GM12878 (cell line): Measurements from ENCODE around the gene CCDC34. TPM values are rescaled to one million over a fixed set of nuclear protein-coding genes. Genes with fewer than 3 reads are reported as not detected.

ENCODE experiments used
- ATAC-seq: fragments of 200-7000 bp; cut with Tn5 transposase; 3 replicates; pipeline ENCODE4 v1.9.1; 2020; ENCODE audit warnings: mild to moderate bottlenecking, moderate library complexity
- Bru-seq: library from RNA; stranded (reverse); fragments of 400-500 nt; gene quantifications from one replicate; lab custom pipeline; 2021; lab: Mats Ljungman, UMichigan
- BruChase-seq, 2 experiments: library from RNA; stranded (reverse); fragments of 400-500 nt; gene quantifications; one replicate each; lab custom pipeline; 2021; lab: Mats Ljungman, UMichigan
- BruUV-seq: library from RNA; stranded (reverse); fragments of 400-500 nt; replicated peaks from 2 replicates; lab custom pipeline; 2021; lab: Mats Ljungman, UMichigan
- CTCF ChIA-PET: fragments of 300-600 bp; sonication (Branson Sonifier 250); formaldehyde crosslinking; extraction: SDS; loops from one replicate; lab custom pipeline; 2021; ENCODE audit warnings: inconsistent platforms; lab: Yijun Ruan, JAX
- POLR2A ChIA-PET: fragments of 350-600 bp; formaldehyde crosslinking; extraction: SDS; loops from one replicate; lab custom pipeline; 2021; ENCODE audit warnings: inconsistent platforms; lab: Charles Lee
- RAD21 ChIA-PET: fragments of 300-600 bp; sonication (Branson Sonifier 250); formaldehyde crosslinking; loops from one replicate; lab custom pipeline; 2023; ENCODE audit warnings: antibody characterized with exemption; ENCODE audit not compliant: unreplicated experiment; lab: Charles Lee
- SMC1A ChIA-PET: fragments of 300-600 bp; sonication (Branson Sonifier 250); formaldehyde crosslinking; loops from one replicate; lab custom pipeline; 2023; ENCODE audit not compliant: unreplicated experiment, uncharacterized antibody; lab: Charles Lee
- DNase-seq: peaks from one replicate; pipeline ENCODE4 v3.0.0-alpha.2; 2011; ENCODE audit warnings: low read depth, low spot score
- FAIRE-seq: peaks from 3 replicates; lab custom pipeline; 2011; peaks lifted over from hg19 to GRCh38; lab: Jason Lieb, UNC
- H2AFZ ChIP-seq: 2 replicates; pipeline ENCODE4 v1.6.0; 2011; ENCODE audit warnings: low read depth, low read length, control low read depth; ENCODE audit not compliant: control insufficient read depth
- H3K27ac ChIP-seq: 2 replicates; pipeline ENCODE4 v1.5.1; 2011; ENCODE audit warnings: control low read depth; ENCODE audit not compliant: control insufficient read depth, insufficient read depth
- H3K27me3 ChIP-seq, 2 experiments: replicated peaks in 1 of 2; 2 replicates each; pipeline versions ENCODE4 v1.6.0 to v1.6.1; 2011; ENCODE audit warnings: low read length in 1 of 2; ENCODE audit not compliant: control insufficient read depth in 2 of 2, insufficient read depth in 2 of 2
- H3K36me3 ChIP-seq, 2 experiments: 2 replicates each; pipeline ENCODE4 v1.5.1; 2011; ENCODE audit warnings: low read length in 1 of 2; ENCODE audit not compliant: control insufficient read depth in 2 of 2, insufficient read depth in 2 of 2
- H3K4me1 ChIP-seq: 2 replicates; pipeline ENCODE4 v1.6.1; 2011; ENCODE audit warnings: mild to moderate bottlenecking, low read length, moderate library complexity, mixed read lengths; ENCODE audit not compliant: control insufficient read depth, insufficient read depth
- H3K4me2 ChIP-seq: 2 replicates; pipeline ENCODE4 v1.6.0; 2011; ENCODE audit warnings: control low read depth; ENCODE audit not compliant: control insufficient read depth, insufficient read depth
- H3K4me3 ChIP-seq: fragments of 200-600 bp; sonication (generic); 2 replicates; pipeline ENCODE4 v1.5.1; 2016
- H3K79me2 ChIP-seq: 2 replicates; pipeline ENCODE4 v1.6.0; 2011; ENCODE audit warnings: low read length; ENCODE audit not compliant: control insufficient read depth, insufficient read depth
- H3K9ac ChIP-seq: 2 replicates; pipeline ENCODE4 v1.8.0; 2011; ENCODE audit warnings: low read length, control low read depth, mixed read lengths; ENCODE audit not compliant: control insufficient read depth, insufficient read depth
- H3K9me3 ChIP-seq: replicated peaks from 3 replicates; pipeline ENCODE4 v1.5.1; 2011; ENCODE audit warnings: mild to moderate bottlenecking, low read length; ENCODE audit not compliant: control insufficient read depth, insufficient read depth
- H4K20me1 ChIP-seq: 2 replicates; pipeline ENCODE4 v1.6.0; 2011; ENCODE audit not compliant: control insufficient read depth, insufficient read depth
- BMI1 ChIP-seq: fragments of 450-650 bp; IDR thresholded peaks from 2 replicates; pipeline ENCODE4 v1.6.1; 2016; ENCODE audit warnings: mild to moderate bottlenecking, moderate library complexity, borderline replicate concordance
- ESRRA ChIP-seq: IDR thresholded peaks from 2 replicates; pipeline ENCODE4 v1.6.1; 2012; ENCODE audit warnings: mild to moderate bottlenecking, low read length, improper control_type of control experiment
- HSF1 ChIP-seq: fragments of 150-350 bp; IDR thresholded peaks from 2 replicates; pipeline ENCODE4 v1.6.1; 2014; ENCODE audit warnings: mild to moderate bottlenecking, low read depth, low read length
- KDM1A ChIP-seq: fragments of 200-600 bp; sonication (generic); IDR thresholded peaks from 2 replicates; pipeline ENCODE4 v1.6.1; 2016; ENCODE audit warnings: borderline replicate concordance
- KLF5 ChIP-seq: fragments of 450-650 bp; IDR thresholded peaks from 2 replicates; pipeline ENCODE4 v1.6.1; 2014; ENCODE audit warnings: mild to moderate bottlenecking; ENCODE audit not compliant: partially characterized antibody
- MTA3 ChIP-seq: IDR thresholded peaks from 2 replicates; pipeline ENCODE4 v1.6.1; 2012; ENCODE audit warnings: low read length, inconsistent platforms, borderline replicate concordance
- NKRF ChIP-seq: fragments of 450-650 bp; conservative IDR thresholded peaks from 2 replicates; pipeline ENCODE4 v1.6.1; 2017; ENCODE audit warnings: mild to moderate bottlenecking, moderate library complexity
- NR2C1 ChIP-seq: fragments of 450-650 bp; IDR thresholded peaks from 2 replicates; pipeline ENCODE4 v1.6.1; 2017; ENCODE audit warnings: antibody characterized with exemption, mild to moderate bottlenecking, moderate library complexity
- NR2C2 ChIP-seq: IDR thresholded peaks from 2 replicates; pipeline ENCODE4 v1.6.1; 2011; ENCODE audit warnings: borderline replicate concordance, low read depth; ENCODE audit not compliant: control insufficient read depth, insufficient read length
- NRF1 ChIP-seq: conservative IDR thresholded peaks from 2 replicates; pipeline ENCODE4 v1.6.1; 2011; ENCODE audit warnings: mild to moderate bottlenecking, low read depth, low read length, improper control_type of control experiment
- POLR2AphosphoS5 ChIP-seq: IDR thresholded peaks from 2 replicates; pipeline ENCODE4 v1.6.1; 2011; ENCODE audit warnings: mild to moderate bottlenecking, low read length, inconsistent platforms
- RELA ChIP-seq: fragments of 450-650 bp; IDR thresholded peaks from 2 replicates; pipeline ENCODE4 v1.8.0; 2014; ENCODE audit warnings: borderline replicate concordance; ENCODE audit not compliant: partially characterized antibody
- TCF3 ChIP-seq: IDR thresholded peaks from 2 replicates; pipeline ENCODE4 v1.6.1; 2012; ENCODE audit warnings: low read depth, mild to moderate bottlenecking, low read length, borderline replicate concordance; ENCODE audit not compliant: insufficient read depth
- ZNF24 ChIP-seq: fragments of 450-650 bp; IDR thresholded peaks from 2 replicates; pipeline ENCODE4 v1.6.1; 2017; ENCODE audit warnings: antibody characterized with exemption, mild to moderate bottlenecking
- WGBS: methylation state at CpG from one replicate; pipeline ENCODE4 v1.1.6; 2016; ENCODE audit warnings: low lambda C conversion rate; ENCODE audit not compliant: insufficient replicate concordance, insufficient coverage; ENCODE audit errors: missing lambda C conversion rate; 5-methylcytosine and 5-hydroxymethylcytosine counted together
- in situ Hi-C: fragments of 300-500 bp; cut with MboI; formaldehyde crosslinking; loops from 9 replicates; pipeline ENCODE4 v1.14.3; 2018; ENCODE audit warnings: mixed read lengths
- intact Hi-C: fragments of 100-400 bp; cut with micrococcal nuclease; formaldehyde crosslinking; loops from one replicate; pipeline ENCODE4 v1.14.2; 2022; ENCODE audit not compliant: unreplicated experiment
- long read RNA-seq, 2 experiments: library from polyadenylated mRNA; unstranded; transcript quantifications; one replicate each; pipeline ENCODE4 v2.0.0, GENCODE V29; 2019 to 2020
- polyA minus RNA-seq, 3 experiments: library from RNA; depleted of rRNA, polyadenylated mRNA; stranded (reverse); fragments of >200 nt; gene quantifications; 2 replicates each; pipeline ENCODE4 v1.2.3, GENCODE V29; 2011
- polyA plus RNA-seq, 11 experiments: library from polyadenylated mRNA; depleted of rRNA in 4 of 11; unstranded in 6 of 11; stranded (reverse) in 5 of 11; fragments of >200 nt; fragmentation: Nextera tagmentation in 4 of 11; fragmentation: Illumina TruSeq in 1 of 11; extraction: Ambion mirVana in 4 of 11; extraction: Trizol in 1 of 11; gene quantifications; 1 replicate in 1 of 11; 2 replicates in 10 of 11; pipeline versions ENCODE4 v1.2.1 to v1.2.3, GENCODE V29; 2011 to 2016; ENCODE audit warnings: inconsistent platforms in 2 of 11, missing spikeins in 2 of 11, low read depth in 1 of 11
- total RNA-seq, 4 experiments: library from RNA; depleted of rRNA in 3 of 4; stranded (reverse); fragments of >200 nt in 3 of 4; fragmentation: Illumina TruSeq in 1 of 4; extraction: Trizol in 1 of 4; gene quantifications; 2 replicates each; pipeline versions ENCODE4 v1.2.1 to v1.2.3, GENCODE V29; 2013 to 2021

CCDC34 gene
- 4.4 TPM in 2 replicates for total RNA-seq (2013; cell fraction: nucleolus; rRNA removed)
- total RNA-seq (2014; rRNA removed) = 8.0 and 8.9 TPM in 2 replicates
- total RNA-seq (2014; rRNA removed; fragmentation: Illumina TruSeq; extraction: Trizol) = 22.3 and 22.9 TPM in 2 replicates
- total RNA-seq (2021) = 15.8 and 16.2 TPM in 2 replicates
- 8.5 TPM for polyA plus RNA-seq (2011; ENCODE audit: low read depth)
- 10.7 and 16.4 TPM in 2 replicates for polyA plus RNA-seq (2011; rRNA removed)
- polyA plus RNA-seq (2011; cell fraction: cytosol; rRNA removed) = 7.0 and 7.6 TPM in 2 replicates
- 4.2 and 5.6 TPM in 2 replicates for polyA plus RNA-seq (2011; cell fraction: nucleus; rRNA removed)
- 13.3 and 13.6 TPM in 2 replicates for polyA plus RNA-seq (2012)
- polyA plus RNA-seq (2014; fragmentation: Illumina TruSeq; extraction: Trizol) = 39.1 and 45.6 TPM in 2 replicates
- 10 to 100 TPM in 1 of 2 experiments, 1 to 10 TPM in 1; 6.2 to 13.4 TPM for polyA plus RNA-seq (2014; fragmentation: Nextera tagmentation; extraction: Ambion mirVana)
- 12.0 TPM in 2 replicates for polyA plus RNA-seq (2014; rRNA removed)
- 10 to 100 TPM; 18.1 to 19.4 TPM for polyA plus RNA-seq (2016; fragmentation: Nextera tagmentation; extraction: Ambion mirVana)
- 2.9 and 3.4 TPM in 2 replicates for polyA minus RNA-seq (2011; rRNA and poly(A)+ RNA removed)
- 2.3 and 4.0 TPM in 2 replicates for polyA minus RNA-seq (2011; cell fraction: cytosol; rRNA and poly(A)+ RNA removed)
- polyA minus RNA-seq (2011; cell fraction: nucleus; rRNA and poly(A)+ RNA removed) = 2.2 and 6.7 TPM in 2 replicates
- Bru-seq, nascent RNA = percentile 44 among the genes with signal in this experiment
- percentile 48 among the genes with signal in this experiment for BruChase-seq, experiment 1, labeled RNA remaining after a 6-hour chase
- BruChase-seq, experiment 2, labeled RNA remaining after a 2-hour chase = percentile 47 among the genes with signal in this experiment
- long read RNA-seq, experiment 1, transcript CCDC34-202 (6 exons, 2,103 nt) = minor isoform, 5 of 17 reads
- long read RNA-seq, experiment 1, transcript CCDC34-201 (3 exons, 2,109 nt) = major isoform, 8 of 17 reads
- long read RNA-seq, experiment 1, partial matches to known transcripts = 4 of 17 reads
- long read RNA-seq, experiment 1, other reads (novel, unspliced or antisense) = 0 of 17 reads
- long read RNA-seq, experiment 2, transcript CCDC34-201 (3 exons, 2,109 nt) = major isoform, 15 of 22 reads
- long read RNA-seq, experiment 2, partial matches to known transcripts = 5 of 22 reads
- long read RNA-seq, experiment 2, other reads (novel, unspliced or antisense) = 2 of 22 reads

- H3K27me3 ChIP-seq = no peaks in the 10 kb centered on the region
- POLR2A ChIA-PET = no interaction called here
- no peaks in the 10 kb centered on the region for H3K9me3 ChIP-seq
- intact Hi-C loops = loop anchor here (5.0 kb wide), 3 partner anchors 124 to 176 kb away; no protein-coding TSS in a partner anchor
- SMC1A ChIA-PET = interaction anchor here (1.4 to 1.5 kb wide), 2 partner anchors 122 to 144 kb away, joined by 3 read pairs; partner anchors contain the start of gene LIN7C
- no peaks in the 10 kb centered on the region for H4K20me1 ChIP-seq
- peak; percentile 80 for FAIRE-seq
- no peaks in the 10 kb centered on the region; the same call in 1 of the 2 replicates for H3K79me2 ChIP-seq
- CTCF ChIA-PET = interaction anchor here (0.8 to 2.1 kb wide), 3 partner anchors 12 to 134 kb away, joined by 4 to 15 read pairs (median 5); no protein-coding TSS in a partner anchor
- peak within 1 kb of the TSS; percentile 85 for H3K9ac ChIP-seq
- H3K4me2 ChIP-seq = peak within 1 kb of the TSS; percentile 83
- DNase-seq = peak; percentile 48
- H3K36me3 ChIP-seq = no peaks in the 10 kb centered on the region
- peak within 1 kb of the TSS; percentile 78 for H2AFZ ChIP-seq
- H3K4me1 ChIP-seq = peaks cover 3% of the 10 kb centered on the region; the same call in 1 of the 2 replicates
- peak within 1 kb of the TSS; percentile 69 for H3K27ac ChIP-seq
- WGBS = under 1% methylated on average over 57 of the region's 57 CpGs
- RAD21 ChIA-PET = interaction anchor here (1.3 kb wide), 1 partner anchor 129 kb away, joined by 3 read pairs; no protein-coding TSS in a partner anchor
- H3K4me3 ChIP-seq = peak within 1 kb of the TSS; percentile 81
- TSS peak; percentile 85 for BruUV-seq
- ATAC-seq = peak; percentile 99
- in situ Hi-C loops = no loop called here
- TF ChIP-seq BMI1 (peak; percentile 99), POLR2AphosphoS5 (peak; percentile 65; the same call in 1 of the 2 replicates), MTA3 (no peak), NRF1 (no peak), NKRF (peak; percentile 95), RELA (peak; percentile 31), KLF5 (no peak), ESRRA (no peak), TCF3 (0 out of 2 replicates have a peak, but pooled peaks have one; percentile 33), KDM1A (no peak), NR2C1 (no peak), NR2C2 (no peak), HSF1 (no peak), ZNF24 (no peak)
These were observed at the start of gene CCDC34 for GRCh38 chr11:27362749-27363575. Gene CCDC34, minus strand, starts transcription at chr11:27363215. Its CDS starts 21 bp downstream, at chr11:27363194.
